ENCODE data around the gene BPIFA2.

GRCh38 chr20:33203444-33203843, 35.5 kb downstream of the BPIFA2 start:
- TF ChIP-seq CTCF (IDR thresholded peaks at IDR 0.05) (no peak), POLR2A (IDR thresholded peaks at IDR 0.05) (no peak), POLR2AphosphoS5 (IDR thresholded peaks at IDR 0.05; ENCODE audit: insufficient read depth in 1 of 2, low read depth in 1 of 2) (no peak)
